GM12878 (cell line): ENCODE measurements around the gene MLLT3. TPM values are rescaled to one million over a fixed set of nuclear protein-coding genes. Genes with fewer than 3 reads are reported as not detected.

Experiments
- ATAC-seq: fragments of 200-7000 bp; cut with Tn5 transposase; 3 replicates; pipeline ENCODE4 v1.9.1; 2020; ENCODE audit warnings: mild to moderate bottlenecking, moderate library complexity
- BruUV-seq: library from RNA; stranded (reverse); fragments of 400-500 nt; replicated peaks from 2 replicates; lab custom pipeline; 2021; lab: Mats Ljungman, UMichigan
- CTCF ChIA-PET: fragments of 300-600 bp; sonication (Branson Sonifier 250); formaldehyde crosslinking; extraction: SDS; loops from one replicate; lab custom pipeline; 2021; ENCODE audit warnings: inconsistent platforms; lab: Yijun Ruan, JAX
- POLR2A ChIA-PET: fragments of 350-600 bp; formaldehyde crosslinking; extraction: SDS; loops from one replicate; lab custom pipeline; 2021; ENCODE audit warnings: inconsistent platforms; lab: Charles Lee
- RAD21 ChIA-PET: fragments of 300-600 bp; sonication (Branson Sonifier 250); formaldehyde crosslinking; loops from one replicate; lab custom pipeline; 2023; ENCODE audit warnings: antibody characterized with exemption; ENCODE audit not compliant: unreplicated experiment; lab: Charles Lee
- SMC1A ChIA-PET: fragments of 300-600 bp; sonication (Branson Sonifier 250); formaldehyde crosslinking; loops from one replicate; lab custom pipeline; 2023; ENCODE audit not compliant: unreplicated experiment, uncharacterized antibody; lab: Charles Lee
- DNase-seq: peaks from one replicate; pipeline ENCODE4 v3.0.0-alpha.2; 2011; ENCODE audit warnings: low read depth, low spot score
- FAIRE-seq: peaks from 3 replicates; lab custom pipeline; 2011; peaks lifted over from hg19 to GRCh38; lab: Jason Lieb, UNC
- H2AFZ ChIP-seq: 2 replicates; pipeline ENCODE4 v1.6.0; 2011; ENCODE audit warnings: low read depth, low read length, control low read depth; ENCODE audit not compliant: control insufficient read depth
- H3K27ac ChIP-seq: 2 replicates; pipeline ENCODE4 v1.5.1; 2011; ENCODE audit warnings: control low read depth; ENCODE audit not compliant: control insufficient read depth, insufficient read depth
- H3K27me3 ChIP-seq, 2 experiments: replicated peaks in 1 of 2; 2 replicates each; pipeline versions ENCODE4 v1.6.0 to v1.6.1; 2011; ENCODE audit warnings: low read length in 1 of 2; ENCODE audit not compliant: control insufficient read depth in 2 of 2, insufficient read depth in 2 of 2
- H3K36me3 ChIP-seq, 2 experiments: 2 replicates each; pipeline ENCODE4 v1.5.1; 2011; ENCODE audit warnings: low read length in 1 of 2; ENCODE audit not compliant: control insufficient read depth in 2 of 2, insufficient read depth in 2 of 2
- H3K4me1 ChIP-seq: 2 replicates; pipeline ENCODE4 v1.6.1; 2011; ENCODE audit warnings: mild to moderate bottlenecking, low read length, moderate library complexity, mixed read lengths; ENCODE audit not compliant: control insufficient read depth, insufficient read depth
- H3K4me2 ChIP-seq: 2 replicates; pipeline ENCODE4 v1.6.0; 2011; ENCODE audit warnings: control low read depth; ENCODE audit not compliant: control insufficient read depth, insufficient read depth
- H3K4me3 ChIP-seq: fragments of 200-600 bp; sonication (generic); 2 replicates; pipeline ENCODE4 v1.5.1; 2016
- H3K79me2 ChIP-seq: 2 replicates; pipeline ENCODE4 v1.6.0; 2011; ENCODE audit warnings: low read length; ENCODE audit not compliant: control insufficient read depth, insufficient read depth
- H3K9ac ChIP-seq: 2 replicates; pipeline ENCODE4 v1.8.0; 2011; ENCODE audit warnings: low read length, control low read depth, mixed read lengths; ENCODE audit not compliant: control insufficient read depth, insufficient read depth
- H3K9me3 ChIP-seq: replicated peaks from 3 replicates; pipeline ENCODE4 v1.5.1; 2011; ENCODE audit warnings: mild to moderate bottlenecking, low read length; ENCODE audit not compliant: control insufficient read depth, insufficient read depth
- H4K20me1 ChIP-seq: 2 replicates; pipeline ENCODE4 v1.6.0; 2011; ENCODE audit not compliant: control insufficient read depth, insufficient read depth
- E2F8 ChIP-seq: fragments of 450-650 bp; IDR thresholded peaks from 2 replicates; pipeline ENCODE4 v1.6.1; 2018; ENCODE audit warnings: mild to moderate bottlenecking, low read depth, moderate library complexity; ENCODE audit not compliant: partially characterized antibody
- FOXM1 ChIP-seq: IDR thresholded peaks from 2 replicates; pipeline ENCODE4 v1.6.1; 2012; ENCODE audit warnings: low read depth, mild to moderate bottlenecking, inconsistent platforms, low read length, moderate library complexity
- NR2C2 ChIP-seq: IDR thresholded peaks from 2 replicates; pipeline ENCODE4 v1.6.1; 2011; ENCODE audit warnings: borderline replicate concordance, low read depth; ENCODE audit not compliant: control insufficient read depth, insufficient read length
- SIN3A ChIP-seq: IDR thresholded peaks from 2 replicates; pipeline ENCODE4 v1.6.1; 2012; ENCODE audit warnings: low read depth, low read length, improper control_type of control experiment
- SMAD5 ChIP-seq: IDR thresholded peaks from 2 replicates; pipeline ENCODE4 v1.6.1; 2016; ENCODE audit warnings: antibody characterized with exemption, low read depth
- SPI1 ChIP-seq: IDR thresholded peaks from 2 replicates; pipeline ENCODE4 v1.6.1; 2011; ENCODE audit warnings: low read depth, mild to moderate bottlenecking, low read length, moderate library complexity, borderline replicate concordance; ENCODE audit not compliant: insufficient read depth
- SREBF1 ChIP-seq: IDR thresholded peaks from 2 replicates; pipeline ENCODE4 v1.6.1; 2012; ENCODE audit warnings: mild to moderate bottlenecking, low read length
- SUZ12 ChIP-seq: fragments of 200-600 bp; sonication (generic); IDR thresholded peaks from one replicate; pipeline ENCODE4 v1.6.1; 2018; ENCODE audit warnings: antibody characterized with exemption, mild to moderate bottlenecking; ENCODE audit not compliant: unreplicated experiment
- ZNF217 ChIP-seq: fragments of 450-650 bp; IDR thresholded peaks from 2 replicates; pipeline ENCODE4 v1.6.1; 2017; ENCODE audit warnings: antibody characterized with exemption, mild to moderate bottlenecking
- WGBS: methylation state at CpG from one replicate; pipeline ENCODE4 v1.1.6; 2016; ENCODE audit warnings: low lambda C conversion rate; ENCODE audit not compliant: insufficient replicate concordance, insufficient coverage; ENCODE audit errors: missing lambda C conversion rate; 5-methylcytosine and 5-hydroxymethylcytosine counted together
- in situ Hi-C: fragments of 300-500 bp; cut with MboI; formaldehyde crosslinking; loops from 9 replicates; pipeline ENCODE4 v1.14.3; 2018; ENCODE audit warnings: mixed read lengths
- intact Hi-C: fragments of 100-400 bp; cut with micrococcal nuclease; formaldehyde crosslinking; loops from one replicate; pipeline ENCODE4 v1.14.2; 2022; ENCODE audit not compliant: unreplicated experiment
- polyA plus RNA-seq, 11 experiments: library from polyadenylated mRNA; depleted of rRNA in 4 of 11; unstranded in 6 of 11; stranded (reverse) in 5 of 11; fragments of >200 nt; fragmentation: Nextera tagmentation in 4 of 11; fragmentation: Illumina TruSeq in 1 of 11; extraction: Ambion mirVana in 4 of 11; extraction: Trizol in 1 of 11; gene quantifications; 1 replicate in 1 of 11; 2 replicates in 10 of 11; pipeline versions ENCODE4 v1.2.1 to v1.2.3, GENCODE V29; 2011 to 2016; ENCODE audit warnings: inconsistent platforms in 2 of 11, missing spikeins in 2 of 11, low read depth in 1 of 11
- total RNA-seq, 4 experiments: library from RNA; depleted of rRNA in 3 of 4; stranded (reverse); fragments of >200 nt in 3 of 4; fragmentation: Illumina TruSeq in 1 of 4; extraction: Trizol in 1 of 4; gene quantifications; 2 replicates each; pipeline versions ENCODE4 v1.2.1 to v1.2.3, GENCODE V29; 2013 to 2021

Gene MLLT3
- total and polyA plus RNA-seq, 10 of the 15 experiments (the other 5 are each of a cell fraction or from before 2014, with no cell fraction given): 17.7 to 72.3 (median 35.6) TPM

- POLR2A ChIA-PET: no interaction called here
- ATAC-seq (no peak), DNase-seq (no peak), FAIRE-seq (no peak)
- no peak overlapping the region for H3K4me3 ChIP-seq
- H4K20me1 ChIP-seq: no peaks in the 10 kb centered on the region
- CTCF ChIA-PET: no interaction called here
- peaks cover 12% of the 10 kb centered on the region for H3K79me2 ChIP-seq
- SMC1A ChIA-PET: interaction anchor here (0.8 to 2.3 kb wide), 5 partner anchors 13 to 447 kb away, joined by 3 to 7 read pairs (median 3); no protein-coding TSS in a partner anchor
- H2AFZ ChIP-seq: no peak overlapping the region
- RAD21 ChIA-PET: interaction anchor here (1.2 kb wide), 1 partner anchor 31 kb away, joined by 4 read pairs; no protein-coding TSS in a partner anchor
- no peaks in the 10 kb centered on the region for H3K27me3 ChIP-seq
- TF ChIP-seq NR2C2: no peak
- TF ChIP-seq FOXM1: no peak
- no peak for TF ChIP-seq SREBF1
- no peak for TF ChIP-seq ZNF217
- no peak for TF ChIP-seq SUZ12
- no peak for TF ChIP-seq SMAD5
- TF ChIP-seq E2F8: no peak
- no peak for TF ChIP-seq SPI1
- no peak for TF ChIP-seq SIN3A
- H3K9me3 ChIP-seq: no peaks in the 10 kb centered on the region; the same call in 2 of the 3 replicates
- no TSS peak for BruUV-seq
- no peak overlapping the region for H3K4me2 ChIP-seq
- peaks cover 8% of the 10 kb centered on the region for H3K4me1 ChIP-seq
- no peak overlapping the region for H3K27ac ChIP-seq
- WGBS: 96% methylated on average over 1 of the region's 1 CpG
- no peaks in the 10 kb centered on the region for H3K36me3 ChIP-seq
- intact Hi-C loops (no loop called here), in situ Hi-C loops (no loop called here)
- no peak overlapping the region for H3K9ac ChIP-seq
These were observed 128.3 kb downstream of the MLLT3 start for GRCh38 chr9:20494035-20494434.
